B cell (primary cell): ENCODE results near the gene FRYL.

Experiments
- CTCF ChIP-seq: fragments of 200-600 bp; IDR thresholded peaks from one replicate; pipeline ENCODE4 v1.8.0; 2022; ENCODE audit warnings: antibody characterized with exemption, mild to moderate bottlenecking
- EZH2 ChIP-seq: IDR thresholded peaks from 2 replicates; pipeline ENCODE4 v1.6.1; 2012; ENCODE audit warnings: borderline replicate concordance, low read depth, mild to moderate bottlenecking, moderate library complexity, low read length; ENCODE audit not compliant: insufficient read depth, poor library complexity, severe bottlenecking

- TF ChIP-seq CTCF (no peak), EZH2 (no peak)
Measured at GRCh38 chr4:48499551-48500066, 280.5 kb downstream of the FRYL start.
